Natural killer cell (primary cell): Measurements from ENCODE around the gene SORBS2. TPM values are rescaled to one million over a fixed set of nuclear protein-coding genes. Genes with fewer than 3 reads are reported as not detected.

ENCODE experiments used
- ATAC-seq, 3 donors: fragments of 150-1000 bp in 2 of 3; fragments of 200-7000 bp in 1 of 3; cut with Tn5 transposase; 1 replicate in 1 of 3; 2 replicates in 2 of 3; pipeline ENCODE4 v1.10.0; 2021; ENCODE audit warnings: mild to moderate bottlenecking in 2 of 3, moderate library complexity in 2 of 3
- DNase-seq, 2 donors: peaks; one replicate each; pipeline versions ENCODE4 v3.0.0 to v3.0.0-alpha.2; 2013 to 2021; ENCODE audit warnings: mixed read lengths in 1 of 2
- H3K27ac ChIP-seq: one replicate; pipeline ENCODE4 v1.5.1; 2013; ENCODE audit warnings: mild to moderate bottlenecking, low read length
- H3K27me3 ChIP-seq: one replicate; pipeline ENCODE4 v1.6.1; 2013; ENCODE audit warnings: low read length; ENCODE audit not compliant: control insufficient read depth, insufficient read depth
- H3K36me3 ChIP-seq: one replicate; pipeline ENCODE4 v1.6.1; 2013; ENCODE audit warnings: low read length; ENCODE audit not compliant: control insufficient read depth, insufficient read depth
- H3K4me1 ChIP-seq: one replicate; pipeline ENCODE4 v1.6.1; 2013; ENCODE audit warnings: low read length; ENCODE audit not compliant: control insufficient read depth, insufficient read depth
- H3K4me3 ChIP-seq: one replicate; pipeline ENCODE4 v1.5.1; 2013; ENCODE audit warnings: low read length
- H3K9me3 ChIP-seq: one replicate; pipeline ENCODE4 v1.6.1; 2013; ENCODE audit warnings: low read length; ENCODE audit not compliant: control insufficient read depth, insufficient read depth
- H3K27ac Mint-ChIP-seq, 2 donors: one replicate each; pipeline ENCODE4 v1.8.0; 2022; ENCODE audit warnings: mild to moderate bottlenecking in 2 of 2, mixed read lengths in 2 of 2, moderate library complexity in 1 of 2
- H3K27me3 Mint-ChIP-seq, 2 donors: one replicate each; pipeline ENCODE4 v1.8.0; 2022; ENCODE audit warnings: low read depth in 2 of 2, mixed read lengths in 2 of 2
- H3K36me3 Mint-ChIP-seq: one replicate; pipeline ENCODE4 v1.8.0; 2022; ENCODE audit warnings: mixed read lengths
- H3K4me1 Mint-ChIP-seq, 2 donors: one replicate each; pipeline ENCODE4 v1.8.0; 2022; ENCODE audit warnings: mixed read lengths in 2 of 2
- H3K4me3 Mint-ChIP-seq: one replicate; pipeline ENCODE4 v1.8.0; 2022; ENCODE audit warnings: mild to moderate bottlenecking, moderate library complexity, mixed read lengths
- H3K9me3 Mint-ChIP-seq, 2 donors: one replicate each; pipeline ENCODE4 v1.8.0; 2022; ENCODE audit warnings: mixed read lengths in 2 of 2
- CTCF ChIP-seq: fragments of 200-600 bp; IDR thresholded peaks from one replicate; pipeline ENCODE4 v1.8.0; 2022; ENCODE audit warnings: antibody characterized with exemption
- WGBS: methylation state at CpG from one replicate; pipeline ENCODE4 v1.1.7; 2013; ENCODE audit warnings: missing lambda C conversion rate; ENCODE audit not compliant: insufficient coverage; 5-methylcytosine and 5-hydroxymethylcytosine counted together
- intact Hi-C: fragments of 100-400 bp; cut with micrococcal nuclease; formaldehyde crosslinking; loops from one replicate; pipeline ENCODE4 v1.14.2; 2022
- total RNA-seq, 4 donors: library from RNA; stranded (reverse); fragments of 120-200 nt in 1 of 4; gene quantifications; one replicate each; pipeline versions ENCODE4 v1.2.3 to v1.2.4, GENCODE V29; 2013 to 2022

The SORBS2 gene
- total RNA-seq, 3 donors from 2014 or later (not counting 1 experiment from before 2014, with no cell fraction given) = 10.2 to 15.6 (median 13.5) TPM

GRCh38 chr4:185743722-185744487 is 68.1 kb downstream of the SORBS2 start:
- Histone ChIP-seq H3K36me3 (no peaks in the 10 kb centered on the region), H3K4me3 (no peak overlapping the region), H3K9me3 (no peaks in the 10 kb centered on the region), H3K4me1 (no peaks in the 10 kb centered on the region), H3K27ac (no peak overlapping the region), H3K27me3 (no peaks in the 10 kb centered on the region)
- no peak overlapping the region for H3K4me3 Mint-ChIP-seq
- no CpG with 5 or more reads among the region's 2 CpGs for WGBS
- intact Hi-C loops = no loop called here
- H3K27me3 Mint-ChIP-seq = peaks cover 2 to 13% of the 10 kb centered on the region in 2 donors
- H3K36me3 Mint-ChIP-seq = no peaks in the 10 kb centered on the region
- H3K4me1 Mint-ChIP-seq = peaks cover 0 to 4% of the 10 kb centered on the region in 2 donors
- no peak for DNase-seq
- ATAC-seq = no peak
- H3K27ac Mint-ChIP-seq = no peak overlapping the region
- no peak for TF ChIP-seq CTCF
- no peaks in the 10 kb centered on the region for H3K9me3 Mint-ChIP-seq

- Mint-ChIP-seq H3K4me3 (no peak overlapping the region), H3K4me1 (peaks cover 0 to 4% of the 10 kb centered on the region in 2 donors), H3K27ac (no peak overlapping the region), H3K36me3 (no peaks in the 10 kb centered on the region), H3K9me3 (no peaks in the 10 kb centered on the region), H3K27me3 (peaks cover 2 to 13% of the 10 kb centered on the region in 2 donors)
- no peak overlapping the region for H3K27ac ChIP-seq
- H3K4me1 ChIP-seq = no peaks in the 10 kb centered on the region
- WGBS = 15% methylated on average over 7 of the region's 8 CpGs
- intact Hi-C loops = no loop called here
- H3K9me3 ChIP-seq = no peaks in the 10 kb centered on the region
- H3K36me3 ChIP-seq = no peaks in the 10 kb centered on the region
- TF ChIP-seq CTCF = no peak
- DNase-seq (no peak), ATAC-seq (no peak)
- H3K27me3 ChIP-seq = no peaks in the 10 kb centered on the region
- H3K4me3 ChIP-seq = no peak overlapping the region
These were observed 69.2 kb downstream of the SORBS2 start for GRCh38 chr4:185742766-185743165.

- DNase-seq (no peak), ATAC-seq (no peak)
- H3K4me1 ChIP-seq = no peaks in the 10 kb centered on the region
- no peak overlapping the region for H3K4me3 ChIP-seq
- H3K36me3 ChIP-seq = no peaks in the 10 kb centered on the region
- no peaks in the 10 kb centered on the region for H3K9me3 Mint-ChIP-seq
- H3K4me1 Mint-ChIP-seq = peaks cover 0 to 4% of the 10 kb centered on the region in 2 donors
- intact Hi-C loops = no loop called here
- no peaks in the 10 kb centered on the region for H3K9me3 ChIP-seq
- H3K36me3 Mint-ChIP-seq = no peaks in the 10 kb centered on the region
- H3K27me3 ChIP-seq = no peaks in the 10 kb centered on the region
- H3K4me3 Mint-ChIP-seq = no peak overlapping the region
- no peak overlapping the region for H3K27ac Mint-ChIP-seq
- H3K27ac ChIP-seq = no peak overlapping the region
- peaks cover 2 to 13% of the 10 kb centered on the region in 2 donors for H3K27me3 Mint-ChIP-seq
- no peak for TF ChIP-seq CTCF
- WGBS = 95% methylated on average over 6 of the region's 6 CpGs
These were observed 70.2 kb downstream of the SORBS2 start for GRCh38 chr4:185741795-185742194.

- no peaks in the 10 kb centered on the region for H3K27me3 ChIP-seq
- H3K9me3 ChIP-seq = no peaks in the 10 kb centered on the region
- no peak overlapping the region for H3K27ac ChIP-seq
- no peak overlapping the region for H3K27ac Mint-ChIP-seq
- no peaks in the 10 kb centered on the region for H3K36me3 Mint-ChIP-seq
- DNase-seq (no peak), ATAC-seq (no peak)
- WGBS = 80% methylated on average over 4 of the region's 4 CpGs
- no peaks in the 10 kb centered on the region for H3K36me3 ChIP-seq
- H3K4me3 Mint-ChIP-seq = no peak overlapping the region
- H3K27me3 Mint-ChIP-seq = peaks cover 7 to 13% of the 10 kb centered on the region in 2 donors
- no peak overlapping the region for H3K4me3 ChIP-seq
- H3K4me1 ChIP-seq = no peaks in the 10 kb centered on the region
- no peak for TF ChIP-seq CTCF
- peaks cover 0 to 4% of the 10 kb centered on the region in 2 donors for H3K4me1 Mint-ChIP-seq
- intact Hi-C loops = no loop called here
- H3K9me3 Mint-ChIP-seq = no peaks in the 10 kb centered on the region
These were observed 71.5 kb downstream of the SORBS2 start for GRCh38 chr4:185740471-185740873.
